K562 (cell line): ENCODE results near the gene C7orf57. TPM values are rescaled to one million over a fixed set of nuclear protein-coding genes. Genes with fewer than 3 reads are reported as not detected.
A peak's percentile ranks its signal among the peaks of the same experiment; 100 is the strongest.

ENCODE experiments used
- ATAC-seq: fragments of 200-7000 bp; cut with Tn5 transposase; 3 replicates; pipeline ENCODE4 v1.9.1; 2020; ENCODE audit warnings: moderate library complexity
- BruUV-seq: library from RNA; stranded (reverse); fragments of 400-500 nt; replicated peaks from 2 replicates; lab custom pipeline; 2021; lab: Mats Ljungman, UMichigan
- CTCF ChIA-PET: fragments of 300-600 bp; formaldehyde crosslinking; extraction: SDS; loops from one replicate; lab custom pipeline; 2021; ENCODE audit warnings: low intra/inter-chr PET ratio; lab: Yijun Ruan, JAX
- POLR2A ChIA-PET: fragments of 300-600, 350-650 bp; sonication (Branson Sonifier 250); formaldehyde crosslinking; extraction: SDS; loops from one replicate; lab custom pipeline; 2021; ENCODE audit warnings: antibody characterized with exemption, inconsistent platforms; lab: Yijun Ruan, JAX
- DNase-seq, 4 experiments: peaks; one replicate each; pipeline versions ENCODE4 v3.0.0 to v3.0.0-alpha.2; 2011 to 2018; ENCODE audit warnings: low spot score in 3 of 4, mixed read lengths in 3 of 4; ENCODE audit errors: extremely low read depth in 1 of 4
- FAIRE-seq: peaks from 2 replicates; lab custom pipeline; 2011; peaks lifted over from hg19 to GRCh38; lab: Jason Lieb, UNC
- H2AFZ ChIP-seq: 2 replicates; pipeline ENCODE4 v1.6.0; 2011; ENCODE audit warnings: low read depth, low read length, control low read depth, inconsistent platforms
- H3K27ac ChIP-seq: fragments of 200-600 bp; 3 replicates; pipeline ENCODE4 v1.8.0; 2011; ENCODE audit warnings: low read depth, mild to moderate bottlenecking, control low read depth, inconsistent platforms, low read length, moderate library complexity, mixed read lengths; ENCODE audit errors: extremely low read depth
- H3K27me3 ChIP-seq, 2 experiments: fragments of 300-600 bp in 1 of 2; 2 replicates in 1 of 2; 3 replicates in 1 of 2; pipeline versions ENCODE4 v1.6.0 to v1.8.0; 2011; ENCODE audit warnings: inconsistent platforms in 2 of 2, low read length in 2 of 2, mild to moderate bottlenecking in 1 of 2, mixed read lengths in 1 of 2, moderate library complexity in 1 of 2; ENCODE audit not compliant: control insufficient read depth in 2 of 2, insufficient read depth in 2 of 2
- H3K36me3 ChIP-seq: fragments of 300-600 bp; 3 replicates; pipeline ENCODE4 v1.8.0; 2011; ENCODE audit warnings: mild to moderate bottlenecking, low read length, inconsistent platforms; ENCODE audit not compliant: control insufficient read depth, insufficient read depth
- H3K4me1 ChIP-seq, 2 experiments: fragments of 200-600 bp in 1 of 2; replicated peaks in 1 of 2; 2 replicates in 1 of 2; 3 replicates in 1 of 2; pipeline versions ENCODE4 v1.5.1 to v1.8.0; 2011; ENCODE audit warnings: inconsistent platforms in 2 of 2, low read length in 2 of 2, mild to moderate bottlenecking in 1 of 2, mixed read lengths in 1 of 2, moderate library complexity in 1 of 2; ENCODE audit not compliant: control insufficient read depth in 2 of 2, insufficient read depth in 2 of 2
- H3K4me2 ChIP-seq: 2 replicates; pipeline ENCODE4 v1.6.1; 2011; ENCODE audit warnings: low read length, control low read depth, inconsistent platforms, mixed read lengths; ENCODE audit not compliant: insufficient read depth
- H3K4me3 ChIP-seq: fragments of 200-600 bp; sonication (generic), shearing (Covaris generic); 2 replicates; pipeline ENCODE4 v1.5.1; 2016; ENCODE audit warnings: control low read depth, inconsistent platforms
- H3K79me2 ChIP-seq: fragments of 200-600 bp; 3 replicates; pipeline ENCODE4 v1.8.0; 2011; ENCODE audit warnings: low read length, inconsistent platforms; ENCODE audit not compliant: control insufficient read depth, insufficient read depth
- H3K9ac ChIP-seq, 2 experiments: 2 replicates each; pipeline versions ENCODE4 v1.6.0 to v1.6.1; 2011; ENCODE audit warnings: low read depth in 2 of 2, low read length in 2 of 2, control low read depth in 1 of 2, inconsistent platforms in 1 of 2, mild to moderate bottlenecking in 1 of 2, mixed read lengths in 1 of 2; ENCODE audit not compliant: insufficient read depth in 1 of 2
- H3K9me1 ChIP-seq: one replicate; pipeline ENCODE4 v1.6.0; 2011; ENCODE audit warnings: inconsistent platforms, mild to moderate bottlenecking, low read length, moderate library complexity; ENCODE audit not compliant: control insufficient read depth, insufficient read depth
- H3K9me3 ChIP-seq: replicated peaks from 2 replicates; pipeline ENCODE4 v1.5.1; 2011; ENCODE audit warnings: low read depth, low read length, inconsistent platforms; ENCODE audit not compliant: control insufficient read depth, insufficient read depth
- H4K20me1 ChIP-seq: replicated peaks from 2 replicates; pipeline ENCODE4 v1.6.1; 2011; ENCODE audit warnings: low read length, inconsistent platforms, mixed read lengths; ENCODE audit not compliant: control insufficient read depth, insufficient read depth
- ARID1B ChIP-seq: fragments of 450-650 bp; IDR thresholded peaks from 2 replicates; pipeline ENCODE4 v1.6.1; 2016; ENCODE audit warnings: antibody characterized with exemption, mild to moderate bottlenecking, inconsistent platforms
- BRF1 ChIP-seq: IDR thresholded peaks from 3 replicates; pipeline ENCODE4 v1.6.1; 2011; ENCODE audit warnings: borderline replicate concordance, mild to moderate bottlenecking; ENCODE audit not compliant: insufficient read length; ENCODE audit errors: extremely low read depth
- CBX3 ChIP-seq, 2 experiments: IDR thresholded peaks; 1 replicate in 1 of 2; 2 replicates in 1 of 2; pipeline ENCODE4 v1.6.1; 2012; ENCODE audit warnings: inconsistent platforms in 2 of 2, low read length in 2 of 2, borderline replicate concordance in 1 of 2, control low read depth in 1 of 2
- CBX5 ChIP-seq: IDR thresholded peaks from 2 replicates; pipeline ENCODE4 v1.6.1; 2014; ENCODE audit warnings: low read depth, borderline replicate concordance
- HDAC6 ChIP-seq: IDR thresholded peaks from 2 replicates; pipeline ENCODE4 v1.6.1; 2012; ENCODE audit warnings: low read depth, mild to moderate bottlenecking, control low read depth, inconsistent platforms, low read length, moderate library complexity
- HMBOX1 ChIP-seq: sonication (generic); IDR thresholded peaks from 2 replicates; pipeline ENCODE4 v1.6.1; 2016
- SIX5 ChIP-seq, 2 experiments: IDR thresholded peaks; 2 replicates each; pipeline ENCODE4 v1.6.1; 2011; ENCODE audit warnings: low read length in 2 of 2, borderline replicate concordance in 1 of 2, low read depth in 1 of 2, mild to moderate bottlenecking in 1 of 2, moderate library complexity in 1 of 2; ENCODE audit not compliant: insufficient read depth in 1 of 2
- TCF7 ChIP-seq: sonication (generic); IDR thresholded peaks from 2 replicates; pipeline ENCODE4 v1.6.1; 2016; ENCODE audit warnings: antibody characterized with exemption, borderline replicate concordance
- TEAD2 ChIP-seq: fragments of 450-650 bp; IDR thresholded peaks from 2 replicates; pipeline ENCODE4 v1.6.1; 2016; ENCODE audit warnings: missing genetic modification characterization, control low read depth, missing compliant biosample characterization
- ZBTB8A ChIP-seq: fragments of 450-650 bp; IDR thresholded peaks from 2 replicates; pipeline ENCODE4 v1.6.1; 2018; ENCODE audit warnings: mild to moderate bottlenecking, moderate library complexity; ENCODE audit not compliant: partially characterized antibody
- ZNF263 ChIP-seq: sonication (generic); formaldehyde crosslinking; IDR thresholded peaks from 2 replicates; pipeline ENCODE4 v1.8.0; 2022; ENCODE audit warnings: mild to moderate bottlenecking, missing genetic modification reagents, borderline replicate concordance
- WGBS: fragments of 100-300 bp; shearing (Covaris generic); methylation state at CpG from one replicate; pipeline ENCODE4 v1.1.6; 2016; ENCODE audit warnings: low coverage, mixed read lengths; ENCODE audit not compliant: insufficient coverage; ENCODE audit errors: missing lambda C conversion rate; 5-methylcytosine and 5-hydroxymethylcytosine counted together
- in situ Hi-C: fragments of 300-500 bp; cut with MboI; formaldehyde crosslinking; loops from 4 replicates; pipeline ENCODE4 v1.15.0; 2018; ENCODE audit warnings: inconsistent platforms, mixed read lengths
- intact Hi-C: fragments of 100-400 bp; cut with micrococcal nuclease; formaldehyde crosslinking; loops from 2 replicates; pipeline ENCODE4 v1.14.2; 2022
- polyA plus RNA-seq, 8 experiments: library from polyadenylated mRNA; depleted of rRNA in 4 of 8; stranded (reverse) in 5 of 8; unstranded in 3 of 8; fragments of >200 nt; fragmentation: Nextera tagmentation in 2 of 8; fragmentation: Illumina TruSeq in 1 of 8; extraction: Ambion mirVana in 2 of 8; extraction: Trizol in 1 of 8; gene quantifications; 2 replicates each; pipeline versions ENCODE4 v1.2.1 to v1.2.3, GENCODE V29; 2011 to 2014; ENCODE audit warnings: inconsistent platforms in 1 of 8, missing spikeins in 1 of 8
- total RNA-seq, 7 experiments: library from RNA; depleted of rRNA in 6 of 7; stranded (reverse); fragments of >200 nt in 6 of 7; fragmentation: Illumina TruSeq in 2 of 7; extraction: Trizol in 2 of 7; gene quantifications; 2 replicates each; pipeline versions ENCODE4 v1.2.1 to v1.2.3, GENCODE V29; 2011 to 2021; ENCODE audit warnings: low replicate concordance in 1 of 7
- TF ChIP-seq, protein P1 (sequence below): fragments of 150-350 bp; conservative IDR thresholded peaks from 2 replicates; pipeline ENCODE4 v1.6.1; 2014; ENCODE audit warnings: low read length
- TF ChIP-seq, protein P2 (sequence below): fragments of 250-450 bp; sonication (Bioruptor Pico); IDR thresholded peaks from 2 replicates; pipeline ENCODE4 v1.4.0; 2020

The C7orf57 gene
- total and polyA plus RNA-seq, 9 of the 15 experiments (the other 6 are each of a cell fraction or from before 2014, with no cell fraction given), result not detected

- H4K20me1 ChIP-seq, result no peaks in the 10 kb centered on the region; the same call in 1 of the 2 replicates
- in situ Hi-C loops, result no loop called here
- H3K9ac ChIP-seq, result no peak overlapping the region
- H3K4me1 ChIP-seq, result peaks cover 0 to 8% of the 10 kb centered on the region in 2 experiments; a peak in 2 of 5 replicates
- ATAC-seq, result peak; percentile 16; the same call in 2 of the 3 replicates
- intact Hi-C loops, result loop anchor here (1.0 kb wide), 1 partner anchor 119 kb away; no protein-coding TSS in a partner anchor
- no peaks in the 10 kb centered on the region for H3K36me3 ChIP-seq
- FAIRE-seq, result peak; percentile 67
- H3K79me2 ChIP-seq, result no peaks in the 10 kb centered on the region
- ChIA-PET POLR2A (no interaction called here), CTCF (interaction anchor here (0.7 to 1.4 kb wide), 3 partner anchors 117 to 119 kb away, joined by 3 to 6 read pairs (median 3); no protein-coding TSS in a partner anchor)
- no peak overlapping the region for H3K4me3 ChIP-seq
- WGBS, result 29% methylated on average over 1 of the region's 1 CpG
- BruUV-seq, result no TSS peak
- H3K27me3 ChIP-seq, result no peaks in the 10 kb centered on the region
- no peak overlapping the region; the same call in 2 of the 3 replicates for H3K27ac ChIP-seq
- DNase-seq, result no peak
- no peaks in the 10 kb centered on the region for H3K9me1 ChIP-seq
- peak overlapping the region; percentile 94 for H2AFZ ChIP-seq
- H3K9me3 ChIP-seq, result no peaks in the 10 kb centered on the region
- peak overlapping the region; percentile 34; the same call in 1 of the 2 replicates for H3K4me2 ChIP-seq
- TF ChIP-seq ARID1B (no peak), HMBOX1 (no peak), TEAD2 (no peak), CBX3 (IDR thresholded peaks at IDR 0.05; ENCODE audit: borderline replicate concordance in 1 of 2, low read length in 2 of 2) (no peak), ZNF263 (no peak), HDAC6 (no peak), SIX5 (IDR thresholded peaks at IDR 0.05; ENCODE audit: borderline replicate concordance in 1 of 2, insufficient read depth in 1 of 2, low read depth in 1 of 2, low read length in 2 of 2) (no peak), BRF1 (no peak), CBX5 (no peak), ZBTB8A (no peak), TCF7 (no peak)
- TF ChIP-seq, protein P1, sequence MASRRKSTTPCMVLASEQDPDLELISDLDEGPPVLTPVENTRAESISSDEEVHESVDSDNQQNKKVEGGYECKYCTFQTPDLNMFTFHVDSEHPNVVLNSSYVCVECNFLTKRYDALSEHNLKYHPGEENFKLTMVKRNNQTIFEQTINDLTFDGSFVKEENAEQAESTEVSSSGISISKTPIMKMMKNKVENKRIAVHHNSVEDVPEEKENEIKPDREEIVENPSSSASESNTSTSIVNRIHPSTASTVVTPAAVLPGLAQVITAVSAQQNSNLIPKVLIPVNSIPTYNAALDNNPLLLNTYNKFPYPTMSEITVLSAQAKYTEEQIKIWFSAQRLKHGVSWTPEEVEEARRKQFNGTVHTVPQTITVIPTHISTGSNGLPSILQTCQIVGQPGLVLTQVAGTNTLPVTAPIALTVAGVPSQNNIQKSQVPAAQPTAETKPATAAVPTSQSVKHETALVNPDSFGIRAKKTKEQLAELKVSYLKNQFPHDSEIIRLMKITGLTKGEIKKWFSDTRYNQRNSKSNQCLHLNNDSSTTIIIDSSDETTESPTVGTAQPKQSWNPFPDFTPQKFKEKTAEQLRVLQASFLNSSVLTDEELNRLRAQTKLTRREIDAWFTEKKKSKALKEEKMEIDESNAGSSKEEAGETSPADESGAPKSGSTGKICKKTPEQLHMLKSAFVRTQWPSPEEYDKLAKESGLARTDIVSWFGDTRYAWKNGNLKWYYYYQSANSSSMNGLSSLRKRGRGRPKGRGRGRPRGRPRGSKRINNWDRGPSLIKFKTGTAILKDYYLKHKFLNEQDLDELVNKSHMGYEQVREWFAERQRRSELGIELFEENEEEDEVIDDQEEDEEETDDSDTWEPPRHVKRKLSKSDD, result no peak
- TF ChIP-seq, protein P2, sequence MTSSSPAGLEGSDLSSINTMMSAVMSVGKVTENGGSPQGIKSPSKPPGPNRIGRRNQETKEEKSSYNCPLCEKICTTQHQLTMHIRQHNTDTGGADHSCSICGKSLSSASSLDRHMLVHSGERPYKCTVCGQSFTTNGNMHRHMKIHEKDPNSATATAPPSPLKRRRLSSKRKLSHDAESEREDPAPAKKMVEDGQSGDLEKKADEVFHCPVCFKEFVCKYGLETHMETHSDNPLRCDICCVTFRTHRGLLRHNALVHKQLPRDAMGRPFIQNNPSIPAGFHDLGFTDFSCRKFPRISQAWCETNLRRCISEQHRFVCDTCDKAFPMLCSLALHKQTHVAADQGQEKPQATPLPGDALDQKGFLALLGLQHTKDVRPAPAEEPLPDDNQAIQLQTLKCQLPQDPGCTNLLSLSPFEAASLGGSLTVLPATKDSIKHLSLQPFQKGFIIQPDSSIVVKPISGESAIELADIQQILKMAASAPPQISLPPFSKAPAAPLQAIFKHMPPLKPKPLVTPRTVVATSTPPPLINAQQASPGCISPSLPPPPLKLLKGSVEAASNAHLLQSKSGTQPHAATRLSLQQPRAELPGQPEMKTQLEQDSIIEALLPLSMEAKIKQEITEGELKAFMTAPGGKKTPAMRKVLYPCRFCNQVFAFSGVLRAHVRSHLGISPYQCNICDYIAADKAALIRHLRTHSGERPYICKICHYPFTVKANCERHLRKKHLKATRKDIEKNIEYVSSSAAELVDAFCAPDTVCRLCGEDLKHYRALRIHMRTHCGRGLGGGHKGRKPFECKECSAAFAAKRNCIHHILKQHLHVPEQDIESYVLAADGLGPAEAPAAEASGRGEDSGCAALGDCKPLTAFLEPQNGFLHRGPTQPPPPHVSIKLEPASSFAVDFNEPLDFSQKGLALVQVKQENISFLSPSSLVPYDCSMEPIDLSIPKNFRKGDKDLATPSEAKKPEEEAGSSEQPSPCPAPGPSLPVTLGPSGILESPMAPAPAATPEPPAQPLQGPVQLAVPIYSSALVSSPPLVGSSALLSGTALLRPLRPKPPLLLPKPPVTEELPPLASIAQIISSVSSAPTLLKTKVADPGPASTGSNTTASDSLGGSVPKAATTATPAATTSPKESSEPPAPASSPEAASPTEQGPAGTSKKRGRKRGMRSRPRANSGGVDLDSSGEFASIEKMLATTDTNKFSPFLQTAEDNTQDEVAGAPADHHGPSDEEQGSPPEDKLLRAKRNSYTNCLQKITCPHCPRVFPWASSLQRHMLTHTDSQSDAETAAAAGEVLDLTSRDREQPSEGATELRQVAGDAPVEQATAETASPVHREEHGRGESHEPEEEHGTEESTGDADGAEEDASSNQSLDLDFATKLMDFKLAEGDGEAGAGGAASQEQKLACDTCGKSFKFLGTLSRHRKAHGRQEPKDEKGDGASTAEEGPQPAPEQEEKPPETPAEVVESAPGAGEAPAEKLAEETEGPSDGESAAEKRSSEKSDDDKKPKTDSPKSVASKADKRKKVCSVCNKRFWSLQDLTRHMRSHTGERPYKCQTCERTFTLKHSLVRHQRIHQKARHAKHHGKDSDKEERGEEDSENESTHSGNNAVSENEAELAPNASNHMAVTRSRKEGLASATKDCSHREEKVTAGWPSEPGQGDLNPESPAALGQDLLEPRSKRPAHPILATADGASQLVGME, result no peak
Observed at GRCh38 chr7:47991270-47991669, 44.1 kb upstream of the C7orf57 start.
